ENCODE data around the gene MPRIP. TPM values are rescaled to one million over a fixed set of nuclear protein-coding genes. Genes with fewer than 3 reads are reported as not detected.

Gene MPRIP
- total RNA-seq, 1 experiment from 2014 or later = 132 TPM

DNA sequence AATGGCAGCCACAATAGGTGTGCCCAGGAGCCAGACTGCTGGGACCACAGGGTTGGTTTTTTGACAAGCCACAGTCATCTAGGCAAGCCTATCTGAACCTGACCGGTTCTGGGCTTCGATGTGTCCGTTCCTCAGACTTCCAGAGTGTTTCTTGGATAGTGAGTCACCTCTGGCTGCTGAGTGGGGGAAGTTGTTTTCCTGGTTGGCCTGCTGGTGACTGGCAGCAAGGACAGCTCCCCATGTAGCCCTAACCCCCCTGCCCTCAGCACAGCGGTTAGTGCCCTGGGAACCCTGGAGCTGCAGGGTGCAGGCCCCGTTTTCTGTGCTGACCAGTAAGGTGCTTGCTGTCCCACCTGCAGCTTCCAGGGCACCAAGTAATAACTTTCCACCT lies 98.3 kb downstream of the MPRIP start:
- H3K4me3 Mint-ChIP-seq = no peak overlapping the region
- H3K4me1 Mint-ChIP-seq = peaks cover 10 to 28% of the 10 kb centered on the region in 2 experiments
- peak overlapping the region in 2 of 3 experiments; percentile 48 to 88; a peak in 2 of 7 replicates for H3K27ac Mint-ChIP-seq

More for the DNA sequence above, 98.3 kb downstream of the MPRIP start:
- Histone ChIP-seq H2AFZ (ENCODE audit: low read length) (no peak overlapping the region), H3K79me1 (ENCODE audit: insufficient read depth, low read depth, low read length, poor library complexity, severe bottlenecking) (no peaks in the 10 kb centered on the region), H3K4ac (ENCODE audit: low read depth, low read length) (no peak overlapping the region), H2BK5ac (ENCODE audit: insufficient read length, low read length) (no peak overlapping the region), H2BK20ac (ENCODE audit: low read depth, low read length, poor library complexity, severe bottlenecking) (no peak overlapping the region), H3K27me3 (ENCODE audit: insufficient read depth, low read length) (no peaks in the 10 kb centered on the region), H3T11ph (ENCODE audit: low read length) (no peak overlapping the region), H4K20me1 (ENCODE audit: control insufficient read depth, insufficient read depth, insufficient read length) (no peaks in the 10 kb centered on the region), H4K91ac (ENCODE audit: insufficient read length, low read depth, low read length) (no peak overlapping the region), H3K4me2 (ENCODE audit: insufficient read depth, insufficient read length, low read length) (no peak overlapping the region), H2AK5ac (ENCODE audit: insufficient read length, low read length) (no peak overlapping the region), H3K18ac (ENCODE audit: insufficient read length, low read depth, low read length) (no peak overlapping the region), H2BK15ac (ENCODE audit: low read depth, low read length) (no peak overlapping the region), H2BK12ac (ENCODE audit: insufficient read length, low read depth, low read length) (no peak overlapping the region), H3K23me2 (ENCODE audit: insufficient read length, low read depth, low read length, poor library complexity, severe bottlenecking) (no peaks in the 10 kb centered on the region), H3K4me1 (ENCODE audit: insufficient read depth, low read length) (no peaks in the 10 kb centered on the region), H3K23ac (ENCODE audit: insufficient read length, low read depth, low read length) (no peak overlapping the region), H3K79me2 (ENCODE audit: insufficient read depth, low read length) (no peaks in the 10 kb centered on the region), H3K9me3 (ENCODE audit: control insufficient read depth, low read depth, low read length) (no peaks in the 10 kb centered on the region), H2BK120ac (ENCODE audit: low read depth, low read length, poor library complexity, severe bottlenecking) (no peak overlapping the region), H4K8ac (replicated peaks; ENCODE audit: insufficient read length, low read depth, low read length) (no peak overlapping the region), H3K9ac (ENCODE audit: extremely low read depth, insufficient read length, low read length) (no peak overlapping the region), H3K27ac (ENCODE audit: insufficient read length, low read depth, low read length) (no peak overlapping the region), H3K56ac (ENCODE audit: insufficient read length, low read depth, low read length) (no peak overlapping the region), H3K14ac (ENCODE audit: insufficient read depth, low read length) (no peak overlapping the region; the same call in 1 of the 2 replicates), H4K5ac (ENCODE audit: insufficient read length, low read depth, low read length) (no peak overlapping the region)
- no peaks in the 10 kb centered on the region for H3K27me3 Mint-ChIP-seq (ENCODE audit: low read depth)
- H3K36me3 Mint-ChIP-seq (ENCODE audit: insufficient read depth in 1 of 3, low read depth in 3 of 3) = peaks cover 11 to 52% (median 45%) of the 10 kb centered on the region in 3 experiments; a peak in 6 of 7 replicates
- TF ChIP-seq, protein P1, sequence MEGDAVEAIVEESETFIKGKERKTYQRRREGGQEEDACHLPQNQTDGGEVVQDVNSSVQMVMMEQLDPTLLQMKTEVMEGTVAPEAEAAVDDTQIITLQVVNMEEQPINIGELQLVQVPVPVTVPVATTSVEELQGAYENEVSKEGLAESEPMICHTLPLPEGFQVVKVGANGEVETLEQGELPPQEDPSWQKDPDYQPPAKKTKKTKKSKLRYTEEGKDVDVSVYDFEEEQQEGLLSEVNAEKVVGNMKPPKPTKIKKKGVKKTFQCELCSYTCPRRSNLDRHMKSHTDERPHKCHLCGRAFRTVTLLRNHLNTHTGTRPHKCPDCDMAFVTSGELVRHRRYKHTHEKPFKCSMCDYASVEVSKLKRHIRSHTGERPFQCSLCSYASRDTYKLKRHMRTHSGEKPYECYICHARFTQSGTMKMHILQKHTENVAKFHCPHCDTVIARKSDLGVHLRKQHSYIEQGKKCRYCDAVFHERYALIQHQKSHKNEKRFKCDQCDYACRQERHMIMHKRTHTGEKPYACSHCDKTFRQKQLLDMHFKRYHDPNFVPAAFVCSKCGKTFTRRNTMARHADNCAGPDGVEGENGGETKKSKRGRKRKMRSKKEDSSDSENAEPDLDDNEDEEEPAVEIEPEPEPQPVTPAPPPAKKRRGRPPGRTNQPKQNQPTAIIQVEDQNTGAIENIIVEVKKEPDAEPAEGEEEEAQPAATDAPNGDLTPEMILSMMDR (conservative IDR thresholded peaks at IDR 0.05) = no peak
- WGBS (ENCODE audit: extremely low coverage, insufficient read length, low lambda C conversion rate) = no CpG with 5 or more reads among the region's 5 CpGs
- H3K9me3 Mint-ChIP-seq = no peaks in the 10 kb centered on the region; a peak in 1 of 5 replicates
- no peak for DNase-seq

All from H9 (cell line).